ENCODE data around the gene AMPD2.
"Not testable (repeated sequence)": the region's sequence is repeated elsewhere in the genome, so short reads cannot be mapped to it uniquely, and the experiment has no call there.

Gene AMPD2

GRCh38 chr1:109653306-109653705 is 33.7 kb downstream of the AMPD2 start:
- peak; percentile 63 for DNase-seq

- no peak for DNase-seq
Measured at GRCh38 chr1:109654519-109654918, 34.9 kb downstream of the AMPD2 start.

GRCh38 chr1:109655615-109656519 is 36.2 kb downstream of the AMPD2 start, which contains the start of gene GSTM4:
Gene GSTM4 (plus strand): TSS chr1:109656099. CDS start chr1:109656390, 291 bp downstream.
- peak; percentile 78 for DNase-seq

- no peak for DNase-seq
Measured at GRCh38 chr1:109657395-109657794, 37.8 kb downstream of the AMPD2 start.

- DNase-seq, result no peak
Measured at GRCh38 chr1:109657970-109658369, 38.3 kb downstream of the AMPD2 start.

- no peak for DNase-seq
Measured at GRCh38 chr1:109658533-109659042, 39.0 kb downstream of the AMPD2 start.

- no peak for DNase-seq
Measured at GRCh38 chr1:109659145-109659544, 39.5 kb downstream of the AMPD2 start.

GRCh38 chr1:109659997-109660690 is 40.5 kb downstream of the AMPD2 start:
- no peak for DNase-seq

GRCh38 chr1:109660691-109661026 is 41.0 kb downstream of the AMPD2 start:
- DNase-seq, result not testable (repeated sequence)

- DNase-seq, result no peak
Measured at GRCh38 chr1:109661391-109661790, 41.8 kb downstream of the AMPD2 start.

- DNase-seq, result no peak
Measured at GRCh38 chr1:109664671-109665070, 45.0 kb downstream of the AMPD2 start.

- peak; percentile 87 for DNase-seq
Measured at GRCh38 chr1:109667452-109668122, 48.0 kb downstream of the AMPD2 start, which contains the start of gene GSTM2. Gene GSTM2 (plus strand): TSS chr1:109668057. CDS start chr1:109668116, 59 bp downstream.

GRCh38 chr1:109668123-109668775 is 48.6 kb downstream of the AMPD2 start:
- no peak for DNase-seq

GRCh38 chr1:109669246-109669948 is 49.8 kb downstream of the AMPD2 start:
- no peak for DNase-seq

- DNase-seq, result not testable (repeated sequence)
Measured at GRCh38 chr1:109669949-109670302, 50.3 kb downstream of the AMPD2 start.

- no peak for DNase-seq
Measured at GRCh38 chr1:109671067-109671466, 51.4 kb downstream of the AMPD2 start.

- not testable (repeated sequence) for DNase-seq
Measured at GRCh38 chr1:109673861-109674260, 54.2 kb downstream of the AMPD2 start.

GRCh38 chr1:109676683-109677381 is 57.2 kb downstream of the AMPD2 start:
- not testable (repeated sequence) for DNase-seq

- DNase-seq, result no peak
Measured at GRCh38 chr1:109677459-109677858, 57.8 kb downstream of the AMPD2 start.

GRCh38 chr1:109678637-109679036 is 59.0 kb downstream of the AMPD2 start:
- DNase-seq, result not testable (repeated sequence)
